GM23338 (cell line): ENCODE results near the gene CEBPG. TPM values are rescaled to one million over a fixed set of nuclear protein-coding genes. Genes with fewer than 3 reads are reported as not detected.

Experiments used
- ATAC-seq: fragments of 200-7000 bp; cut with Tn5 transposase; 3 replicates; pipeline ENCODE4 v1.9.1; 2020
- DNase-seq: peaks from one replicate; pipeline ENCODE4 v3.0.0-alpha.2; 2015; ENCODE audit warnings: low spot score
- H2AFZ ChIP-seq: fragments of 200-600 bp; sonication (generic); 2 replicates; pipeline ENCODE4 v1.8.0; 2016; ENCODE audit warnings: antibody characterized with exemption, mild to moderate bottlenecking, moderate library complexity
- H3F3A ChIP-seq: fragments of 200-600 bp; sonication (generic); replicated peaks from 2 replicates; pipeline ENCODE4 v1.8.0; 2017; ENCODE audit warnings: antibody characterized with exemption, mixed run types, low read depth
- H3K27ac ChIP-seq: fragments of 200-600 bp; sonication (generic); 2 replicates; pipeline ENCODE4 v1.6.1; 2016; ENCODE audit warnings: low read depth
- H3K27me3 ChIP-seq: fragments of 200-600 bp; sonication (generic); 2 replicates; pipeline ENCODE4 v1.8.0; 2016; ENCODE audit warnings: mild to moderate bottlenecking, mixed run types, moderate library complexity; ENCODE audit not compliant: insufficient read depth
- H3K36me3 ChIP-seq: fragments of 200-600 bp; sonication (generic); 2 replicates; pipeline ENCODE4 v1.8.0; 2016; ENCODE audit warnings: mild to moderate bottlenecking; ENCODE audit not compliant: insufficient read depth
- H3K4me1 ChIP-seq: fragments of 200-600 bp; sonication (generic); 2 replicates; pipeline ENCODE4 v1.8.0; 2016; ENCODE audit warnings: mild to moderate bottlenecking, moderate library complexity; ENCODE audit not compliant: insufficient read depth
- H3K4me2 ChIP-seq: fragments of 200-600 bp; sonication (generic); 2 replicates; pipeline ENCODE4 v1.7.1; 2017; ENCODE audit warnings: mixed run types
- H3K4me3 ChIP-seq: fragments of 200-600 bp; sonication (generic); 2 replicates; pipeline ENCODE4 v1.6.1; 2016; ENCODE audit warnings: mixed run types
- H3K79me2 ChIP-seq: fragments of 200-600 bp; sonication (generic); replicated peaks from 2 replicates; pipeline ENCODE4 v1.8.0; 2017; ENCODE audit warnings: mild to moderate bottlenecking; ENCODE audit not compliant: insufficient read depth
- H3K9me2 ChIP-seq: fragments of 200-600 bp; sonication (generic); 2 replicates; pipeline ENCODE4 v1.8.0; 2017; ENCODE audit not compliant: insufficient read depth
- H4K20me1 ChIP-seq: fragments of 200-600 bp; sonication (generic); replicated peaks from 2 replicates; pipeline ENCODE4 v1.8.0; 2017; ENCODE audit warnings: mild to moderate bottlenecking; ENCODE audit not compliant: insufficient read depth
- H3K27ac Mint-ChIP-seq: 2 replicates; pipeline ENCODE4 v1.8.0; 2020; ENCODE audit warnings: inconsistent platforms, mild to moderate bottlenecking, moderate library complexity, mixed read lengths
- H3K27me3 Mint-ChIP-seq: 3 replicates; pipeline ENCODE4 v1.8.0; 2022; ENCODE audit warnings: low read depth, mild to moderate bottlenecking, moderate library complexity, mixed read lengths, inconsistent platforms; ENCODE audit not compliant: insufficient read depth, poor library complexity
- H3K36me3 Mint-ChIP-seq: 3 replicates; pipeline ENCODE4 v1.8.0; 2021; ENCODE audit warnings: low read depth, mild to moderate bottlenecking, inconsistent platforms, moderate library complexity, mixed read lengths
- H3K4me1 Mint-ChIP-seq: 3 replicates; pipeline ENCODE4 v1.8.0; 2020; ENCODE audit warnings: mild to moderate bottlenecking, inconsistent platforms, mixed read lengths
- H3K4me3 Mint-ChIP-seq: 3 replicates; pipeline ENCODE4 v1.8.0; 2021; ENCODE audit warnings: moderate library complexity, mild to moderate bottlenecking, inconsistent platforms, mixed read lengths
- H3K9me3 Mint-ChIP-seq: 3 replicates; pipeline ENCODE4 v1.8.0; 2020; ENCODE audit warnings: moderate library complexity, mild to moderate bottlenecking, inconsistent platforms, mixed read lengths
- CREB1 ChIP-seq: fragments of 250-450 bp; sonication (Bioruptor Pico); IDR thresholded peaks from 2 replicates; pipeline ENCODE4 v1.5.0; 2020; ENCODE audit warnings: low read depth, mild to moderate bottlenecking, moderate library complexity
- CTCF ChIP-seq, 2 experiments: fragments of 200-600 bp in 1 of 2; sonication (generic) in 1 of 2; conservative IDR thresholded peaks; 2 replicates each; pipeline versions ENCODE4 v1.5.1 to v1.6.1; 2016 to 2017; ENCODE audit warnings: antibody characterized with exemption in 2 of 2, low read depth in 2 of 2, mild to moderate bottlenecking in 2 of 2, moderate library complexity in 1 of 2
- EZH2 ChIP-seq: fragments of 200-600 bp; sonication (generic); IDR thresholded peaks from one replicate; pipeline ENCODE4 v1.8.0; 2017; ENCODE audit warnings: antibody characterized with exemption, mild to moderate bottlenecking, low read depth; ENCODE audit not compliant: unreplicated experiment
- EZH2phosphoT487 ChIP-seq: fragments of 200-600 bp; sonication (generic); IDR thresholded peaks from one replicate; pipeline ENCODE4 v1.8.1; 2018; ENCODE audit warnings: antibody characterized with exemption; ENCODE audit not compliant: unreplicated experiment
- JUNB ChIP-seq: IDR thresholded peaks from one replicate; pipeline ENCODE4 v1.6.1; 2016; ENCODE audit warnings: antibody characterized with exemption; ENCODE audit not compliant: unreplicated experiment
- NANOG ChIP-seq: IDR thresholded peaks from 2 replicates; pipeline ENCODE4 v1.6.1; 2016; ENCODE audit warnings: antibody characterized with exemption, borderline replicate concordance
- REST ChIP-seq: IDR thresholded peaks from one replicate; pipeline ENCODE4 v1.6.1; 2018; ENCODE audit warnings: antibody characterized with exemption; ENCODE audit not compliant: unreplicated experiment
- ZNF331 ChIP-seq: fragments of 250-450 bp; sonication (Bioruptor Pico); IDR thresholded peaks from 2 replicates; pipeline ENCODE4 v1.5.0; 2020; ENCODE audit warnings: low read depth, mild to moderate bottlenecking, moderate library complexity
- ZNF462 ChIP-seq: fragments of 250-450 bp; sonication (Bioruptor Pico); IDR thresholded peaks from 2 replicates; pipeline ENCODE4 v1.5.0; 2020; ENCODE audit warnings: mild to moderate bottlenecking, moderate library complexity
- polyA plus RNA-seq: library from polyadenylated mRNA; unstranded; fragments of >200 nt; fragmentation: Nextera tagmentation; extraction: Ambion mirVana; gene quantifications from 2 replicates; pipeline ENCODE4 v1.2.1, GENCODE V29; 2016
- total RNA-seq: library from RNA; depleted of rRNA; stranded (reverse); fragments of >200 nt; shearing (Covaris generic); gene quantifications from 2 replicates; pipeline ENCODE4 v1.2.3, GENCODE V29; 2014

The CEBPG gene
- total and polyA plus RNA-seq, 2 experiments from 2014 or later: 25.9 to 50.2 TPM

- no peaks in the 10 kb centered on the region for H3K36me3 ChIP-seq
- no peaks in the 10 kb centered on the region for H3K27me3 ChIP-seq
- peaks cover 4% of the 10 kb centered on the region for H3K27me3 Mint-ChIP-seq
- no peak overlapping the region for H3K4me3 Mint-ChIP-seq
- ATAC-seq (no peak; the same call in 2 of the 3 replicates), DNase-seq (no peak)
- peaks cover 7% of the 10 kb centered on the region for H3K4me1 Mint-ChIP-seq
- no peaks in the 10 kb centered on the region for H3K9me3 Mint-ChIP-seq
- peaks cover 3% of the 10 kb centered on the region; the same call in 1 of the 3 replicates for H3K36me3 Mint-ChIP-seq
- peaks cover 22% of the 10 kb centered on the region for H3K79me2 ChIP-seq
- H3K9me2 ChIP-seq: no peaks in the 10 kb centered on the region
- no peak overlapping the region for H3K27ac ChIP-seq
- H3K4me3 ChIP-seq: no peak overlapping the region
- H3F3A ChIP-seq: 0 out of 2 replicates have a peak, but pooled peaks cover 5% of the 10 kb centered on the region
- H3K4me2 ChIP-seq: no peak overlapping the region
- TF ChIP-seq CTCF (conservative IDR thresholded peaks at IDR 0.05; ENCODE audit: low read depth in 2 of 2) (no peak), JUNB (no peak), EZH2 (no peak), NANOG (no peak), CREB1 (no peak), ZNF462 (CRISPR knock-in tag) (no peak), REST (no peak), EZH2phosphoT487 (no peak), ZNF331 (CRISPR knock-in tag) (no peak)
- H4K20me1 ChIP-seq: peaks cover 24% of the 10 kb centered on the region
- H3K4me1 ChIP-seq: no peaks in the 10 kb centered on the region
- no peak overlapping the region for H3K27ac Mint-ChIP-seq
- no peak overlapping the region for H2AFZ ChIP-seq
These were observed 16.1 kb downstream of the CEBPG start for GRCh38 chr19:33389421-33390100.
